Right cardiac atrium (tissue), 5 donors: Measurements from ENCODE around the gene DUSP15. TPM values are rescaled to one million over a fixed set of nuclear protein-coding genes. Genes with fewer than 3 reads are reported as not detected.
A peak's percentile ranks its signal among the peaks of the same experiment; 100 is the strongest.

ENCODE experiments used
- ATAC-seq, 2 donors: fragments of 200-7000 bp; cut with Tn5 transposase; one replicate each; pipeline versions ENCODE4 v1.8.0 to v1.9.1; 2020; ENCODE audit warnings: moderate library complexity in 2 of 2, mild to moderate bottlenecking in 1 of 2
- DNase-seq, 3 donors: peaks; one replicate each; pipeline ENCODE4 v3.0.0-alpha.2; 2020
- H3K27ac ChIP-seq: one replicate; pipeline ENCODE4 v1.5.1; 2013; ENCODE audit warnings: mild to moderate bottlenecking, low read length, control low read depth, moderate library complexity
- H3K27me3 ChIP-seq: one replicate; pipeline ENCODE4 v1.6.1; 2013; ENCODE audit not compliant: control insufficient read depth, insufficient read depth
- H3K4me1 ChIP-seq: one replicate; pipeline ENCODE4 v1.6.1; 2013; ENCODE audit warnings: low read length; ENCODE audit not compliant: control insufficient read depth, insufficient read depth
- H3K4me3 ChIP-seq: one replicate; pipeline ENCODE4 v1.5.1; 2013; ENCODE audit warnings: low read length, control low read depth
- H3K9me3 ChIP-seq: one replicate; pipeline ENCODE4 v1.6.1; 2013; ENCODE audit warnings: low read length; ENCODE audit not compliant: control insufficient read depth
- WGBS: extraction: QIAGEN DNeasy Blood & Tissue Kit; methylation state at CpG from one replicate; pipeline ENCODE4 v1.1.7; 2013; 5-methylcytosine and 5-hydroxymethylcytosine counted together
- intact Hi-C, 4 donors: fragments of 100-400 bp; cut with DNase I; formaldehyde crosslinking; loops; one replicate each; pipeline versions ENCODE4 v1.11.0 to v1.14.0; 2022 to 2023
- polyA plus RNA-seq: library from polyadenylated mRNA; stranded (reverse); fragments of 200-250 nt; gene quantifications from one replicate; pipeline ENCODE4 v1.2.3, GENCODE V29; 2013
- total RNA-seq, 4 donors: library from RNA; stranded (reverse); fragmentation: NEBNext Ultra II Directional; extraction: Animal tissue kit (Norgen Biotek cat#: 25700); gene quantifications; one replicate each; pipeline ENCODE4 v1.2.1, GENCODE V29; 2021
- donor health status: healthy with polysubstance abuse.
- donor health status: DM: no; HTN: yes; CAD: no.
- donor health status: DM: no; HTN: no; CAD: no.
- donor health status: DM: no; HTN: yes; CAD: no; lungs with severe emphysema.
- donor health status: DM: yes; HTN: yes; CAD: no.

DUSP15 gene
- total and polyA plus RNA-seq, 5 donors: 6.6 to 11.0 (median 7.2) TPM

DNA sequence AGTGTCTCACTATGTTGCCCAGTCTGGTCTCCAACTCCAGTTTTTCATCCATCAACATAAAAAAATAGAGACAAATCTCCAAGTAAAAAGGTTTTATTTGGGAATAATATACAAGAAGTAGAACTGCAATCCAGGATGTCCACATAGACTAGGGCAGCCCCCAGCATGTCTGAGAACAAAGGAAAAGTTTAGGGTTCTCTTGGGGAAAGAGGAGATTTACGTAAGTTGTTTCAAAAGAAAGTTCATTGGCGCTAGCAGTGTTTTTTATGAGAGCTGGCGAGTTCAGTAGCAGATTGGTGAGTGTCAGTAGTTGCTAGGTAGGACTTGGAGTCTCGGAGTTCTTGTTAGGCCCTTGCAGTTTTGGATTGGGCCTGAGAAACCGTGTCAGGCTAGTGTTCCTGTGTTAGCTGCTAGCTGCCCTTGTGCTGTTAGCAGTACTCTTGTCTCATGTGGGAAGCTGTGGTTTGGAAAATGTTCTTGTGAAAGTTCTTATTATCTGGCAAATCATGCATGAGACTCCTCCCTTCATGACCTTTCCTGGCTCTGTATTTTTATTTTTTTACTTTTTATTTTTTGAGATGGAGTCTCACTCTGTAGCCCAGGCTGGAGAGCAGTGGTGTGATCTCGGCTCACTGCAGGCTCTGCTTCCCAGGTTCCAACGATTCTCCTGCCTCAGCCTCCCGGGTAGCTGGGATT is 24.8 kb upstream of the DUSP15 start:
- H3K4me3 ChIP-seq: no peak overlapping the region
- 43% methylated on average over 8 of the region's 8 CpGs for WGBS
- no peaks in the 10 kb centered on the region for H3K4me1 ChIP-seq
- intact Hi-C loops: no loop called here
- H3K9me3 ChIP-seq: no peaks in the 10 kb centered on the region
- DNase-seq (peak; percentile 49 to 75 (median 65)), ATAC-seq (peak; percentile 98 to 99)
- H3K27me3 ChIP-seq: no peaks in the 10 kb centered on the region
- H3K27ac ChIP-seq: peak overlapping the region; percentile 62

DNA sequence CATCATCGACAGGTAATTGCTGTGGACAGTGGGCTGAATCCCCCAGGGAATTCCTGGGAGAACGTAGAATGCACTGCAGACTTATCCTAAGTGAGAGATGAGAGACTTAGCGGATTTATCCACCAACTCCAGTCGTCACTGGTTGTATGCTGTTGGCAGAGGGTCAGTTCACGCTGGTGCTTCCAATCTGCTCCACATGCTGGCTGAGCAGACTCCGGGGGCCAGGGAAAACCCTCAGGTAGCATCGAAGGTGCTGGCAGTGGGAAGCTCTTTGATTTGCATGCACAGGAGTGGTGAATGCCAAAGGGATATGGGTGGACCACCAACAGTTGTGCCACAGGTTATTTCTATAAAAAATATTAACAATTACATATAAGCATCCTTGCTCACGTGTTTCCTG is 20.3 kb upstream of the DUSP15 start:
- intact Hi-C loops: no loop called here
- Histone ChIP-seq H3K9me3 (no peaks in the 10 kb centered on the region), H3K4me1 (no peaks in the 10 kb centered on the region), H3K27me3 (no peaks in the 10 kb centered on the region), H3K27ac (no peak overlapping the region), H3K4me3 (no peak overlapping the region)
- DNase-seq: no peak
- no peak for ATAC-seq
- 63% methylated on average over 8 of the region's 8 CpGs for WGBS

DNA sequence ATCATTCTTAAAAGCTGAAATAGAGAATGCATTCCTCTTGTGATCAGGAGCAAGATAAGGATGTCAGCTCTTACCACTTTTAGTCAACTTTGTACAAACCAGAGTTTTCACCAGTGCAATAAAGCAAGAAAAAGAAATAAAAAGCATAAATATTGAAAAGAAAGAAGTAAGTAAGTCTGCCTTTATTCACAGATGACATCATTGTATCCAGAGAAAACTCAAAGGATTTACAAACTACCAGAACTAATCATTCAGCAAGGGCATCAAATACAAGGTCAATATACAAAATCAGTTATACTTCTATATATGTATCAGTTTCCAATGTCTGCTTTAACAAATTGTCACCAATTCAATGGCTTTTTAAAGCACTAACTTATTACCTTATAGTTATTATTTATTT is 13.5 kb upstream of the DUSP15 start:
- no peaks in the 10 kb centered on the region for H3K9me3 ChIP-seq
- H3K4me3 ChIP-seq: no peak overlapping the region
- H3K27ac ChIP-seq: no peak overlapping the region
- DNase-seq (no peak), ATAC-seq (no peak)
- intact Hi-C loops: no loop called here
- H3K27me3 ChIP-seq: no peaks in the 10 kb centered on the region
- H3K4me1 ChIP-seq: no peaks in the 10 kb centered on the region

DNA sequence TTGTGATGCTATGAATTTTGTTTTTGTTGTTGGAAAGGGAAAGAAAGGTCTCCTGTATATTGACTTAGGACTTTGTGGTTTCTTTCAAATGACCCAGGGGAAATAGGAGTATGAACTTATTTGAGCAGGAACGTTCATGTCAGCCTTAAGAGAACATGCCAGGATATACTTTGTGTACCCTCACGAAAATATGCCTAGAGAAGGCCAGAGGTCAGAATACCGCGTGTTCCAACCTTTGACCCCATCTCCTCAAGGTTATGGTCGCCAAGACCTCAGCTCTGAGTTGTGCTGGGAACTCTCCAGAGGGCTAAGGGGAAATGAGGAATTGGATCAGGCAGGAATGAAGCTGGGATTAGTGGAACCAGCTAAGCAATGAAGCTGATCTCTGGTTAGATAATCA is 11.6 kb upstream of the DUSP15 start:
- intact Hi-C loops: no loop called here
- no peak for DNase-seq
- Histone ChIP-seq H3K27me3 (no peaks in the 10 kb centered on the region), H3K4me1 (no peaks in the 10 kb centered on the region), H3K4me3 (no peak overlapping the region), H3K9me3 (no peaks in the 10 kb centered on the region), H3K27ac (no peak overlapping the region)
- 69% methylated on average over 5 of the region's 5 CpGs for WGBS
- ATAC-seq: no peak

DNA sequence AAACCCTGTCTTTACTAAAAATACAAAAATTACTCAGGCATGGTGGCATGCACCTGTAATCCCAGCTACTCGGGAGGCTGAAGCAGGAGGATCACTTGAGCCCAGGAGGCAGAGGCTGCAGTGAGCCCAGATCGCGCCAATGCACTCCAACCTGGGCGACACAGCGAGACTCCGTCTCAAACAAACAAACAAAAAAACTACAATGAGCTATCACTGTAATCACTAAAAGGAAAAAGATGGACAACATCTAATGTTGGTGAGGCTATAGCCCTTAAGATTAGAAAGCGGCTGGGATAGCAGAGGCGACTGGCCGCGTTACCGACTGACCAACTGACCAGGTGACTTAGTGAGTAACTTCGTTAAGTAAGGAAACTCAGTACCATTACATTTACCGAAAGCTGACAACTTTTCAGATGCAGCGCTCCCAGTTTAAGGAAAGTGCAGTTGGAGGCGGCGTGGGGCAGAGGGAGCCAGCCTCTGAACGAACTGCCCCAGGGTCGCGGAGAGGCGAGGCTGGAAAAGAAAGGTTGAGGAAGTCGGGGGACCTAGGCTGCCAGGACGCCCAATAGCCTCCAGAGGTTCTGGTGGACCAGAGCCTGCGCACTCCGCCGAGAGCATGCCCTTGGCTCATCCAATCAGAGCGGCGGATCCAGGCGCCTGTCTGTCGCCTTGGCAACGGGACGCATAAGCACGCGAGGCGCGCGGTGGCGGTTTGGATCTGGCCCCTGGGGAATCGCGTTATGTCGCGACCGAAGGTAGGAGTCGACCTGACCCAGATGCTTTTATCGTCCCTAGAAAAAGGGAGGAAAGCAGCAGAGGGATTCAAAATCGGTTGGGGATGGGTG is 9.0 kb upstream of the DUSP15 start:
- peak overlapping the region; percentile 1 for H3K27ac ChIP-seq

DNA sequence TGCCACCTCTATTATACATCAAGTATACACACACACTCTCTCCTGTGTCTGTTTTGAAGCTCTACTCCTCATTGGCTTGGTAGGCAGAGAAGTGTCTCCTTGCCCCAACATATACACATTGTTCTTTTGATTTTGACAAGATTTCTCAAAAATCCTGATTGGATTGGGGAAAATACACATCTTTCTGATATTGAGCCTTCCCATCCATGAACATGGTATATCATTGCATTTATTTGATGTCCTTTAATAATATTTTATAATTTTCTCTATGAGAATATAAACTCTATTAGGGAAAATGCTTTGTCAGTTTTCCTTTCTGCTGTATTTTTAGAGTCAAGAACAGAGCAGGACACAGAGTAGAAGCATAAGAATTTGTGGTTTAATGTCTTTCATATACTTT is 7.4 kb upstream of the DUSP15 start:
- Histone ChIP-seq H3K27me3 (no peaks in the 10 kb centered on the region), H3K9me3 (no peaks in the 10 kb centered on the region), H3K4me1 (no peaks in the 10 kb centered on the region), H3K4me3 (no peak overlapping the region), H3K27ac (no peak overlapping the region)
- no peak for ATAC-seq
- intact Hi-C loops: no loop called here
- no peak for DNase-seq

More for the DNA sequence above, 9.0 kb upstream of the DUSP15 start:
- peak overlapping the region; percentile 45 for H3K4me3 ChIP-seq
- DNase-seq: peak; percentile 97 to 98 (median 98)
- peak; percentile 100 for ATAC-seq
- no peaks in the 10 kb centered on the region for H3K9me3 ChIP-seq
- 9% methylated on average over 45 of the region's 45 CpGs for WGBS
- no peaks in the 10 kb centered on the region for H3K27me3 ChIP-seq
- H3K4me1 ChIP-seq: no peaks in the 10 kb centered on the region
- intact Hi-C loops: no loop called here

DNA sequence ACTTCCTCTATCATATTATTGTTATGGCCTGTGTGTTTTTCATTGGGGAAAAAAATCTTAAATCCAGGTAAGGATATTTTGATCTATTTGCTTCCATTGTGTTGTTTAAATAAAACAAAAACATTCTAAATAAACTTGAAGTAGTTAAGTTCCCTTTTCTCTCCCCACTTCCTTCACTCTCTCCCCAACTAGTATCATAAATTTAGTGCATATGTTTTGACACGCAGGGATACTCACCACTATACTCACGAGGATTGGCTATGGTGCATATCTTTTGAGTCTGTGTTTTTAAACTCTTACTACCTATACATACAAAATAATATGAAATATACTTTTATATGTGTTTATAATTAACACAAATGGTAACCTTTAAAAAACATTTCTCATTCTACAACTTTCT is 5.3 kb upstream of the DUSP15 start:
- DNase-seq: no peak
- Histone ChIP-seq H3K9me3 (no peaks in the 10 kb centered on the region), H3K4me1 (peaks cover 2% of the 10 kb centered on the region), H3K27ac (no peak overlapping the region), H3K4me3 (no peak overlapping the region), H3K27me3 (no peaks in the 10 kb centered on the region)
- 81% methylated on average over 2 of the region's 2 CpGs for whole genome bisulfite sequencing
- no peak for ATAC-seq
- intact Hi-C loops: no loop called here

DNA sequence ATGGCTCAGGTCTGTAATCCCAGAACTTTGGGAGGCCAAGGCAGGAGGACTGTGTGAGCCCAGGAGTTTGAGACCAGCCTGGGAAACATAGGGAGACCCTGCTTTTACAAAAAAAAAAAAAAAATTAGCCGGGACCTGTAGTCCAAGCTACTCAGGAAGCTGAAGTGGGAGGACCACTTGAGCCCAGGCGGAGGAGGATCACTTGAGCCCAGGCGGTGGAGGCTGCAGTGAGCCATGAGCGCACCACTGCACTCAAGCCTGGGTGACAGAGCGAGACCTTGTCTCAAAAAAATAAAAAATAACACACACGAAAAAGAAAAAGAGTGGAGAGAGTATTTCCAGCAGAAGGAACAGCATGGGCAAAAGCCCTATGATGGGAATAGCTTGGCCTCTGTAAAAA is 2.1 kb upstream of the DUSP15 start:
- no peak overlapping the region for H3K4me3 ChIP-seq
- DNase-seq (no peak), ATAC-seq (no peak)
- whole genome bisulfite sequencing: 84% methylated on average over 6 of the region's 6 CpGs
- no peak overlapping the region for H3K27ac ChIP-seq
- intact Hi-C loops: no loop called here
- H3K9me3 ChIP-seq: no peaks in the 10 kb centered on the region
- no peaks in the 10 kb centered on the region for H3K27me3 ChIP-seq
- H3K4me1 ChIP-seq: peaks cover 2% of the 10 kb centered on the region

DNA sequence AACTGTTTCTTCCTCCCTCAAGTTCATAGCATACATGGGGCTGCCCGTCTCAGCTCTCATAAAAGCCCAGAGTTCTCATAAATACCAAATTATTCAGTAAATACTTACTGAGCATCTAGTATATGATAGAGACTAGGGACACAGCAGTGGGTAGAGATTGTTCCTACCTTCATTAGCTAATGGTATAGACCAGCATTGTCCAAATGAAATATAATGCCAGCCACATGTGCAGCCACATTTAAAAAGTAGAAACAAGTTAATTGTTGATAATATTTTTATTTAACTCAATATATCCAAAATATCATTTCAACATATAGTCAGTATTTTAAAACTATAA is 1.3 kb upstream of the DUSP15 start:
- DNase-seq (no peak), ATAC-seq (no peak)
- Histone ChIP-seq H3K27me3 (no peaks in the 10 kb centered on the region), H3K27ac (no peak overlapping the region), H3K4me1 (peaks cover 2% of the 10 kb centered on the region), H3K4me3 (no peak overlapping the region), H3K9me3 (no peaks in the 10 kb centered on the region)
- intact Hi-C loops: no loop called here
- 96% methylated on average over 1 of the region's 1 CpG for WGBS

DNA sequence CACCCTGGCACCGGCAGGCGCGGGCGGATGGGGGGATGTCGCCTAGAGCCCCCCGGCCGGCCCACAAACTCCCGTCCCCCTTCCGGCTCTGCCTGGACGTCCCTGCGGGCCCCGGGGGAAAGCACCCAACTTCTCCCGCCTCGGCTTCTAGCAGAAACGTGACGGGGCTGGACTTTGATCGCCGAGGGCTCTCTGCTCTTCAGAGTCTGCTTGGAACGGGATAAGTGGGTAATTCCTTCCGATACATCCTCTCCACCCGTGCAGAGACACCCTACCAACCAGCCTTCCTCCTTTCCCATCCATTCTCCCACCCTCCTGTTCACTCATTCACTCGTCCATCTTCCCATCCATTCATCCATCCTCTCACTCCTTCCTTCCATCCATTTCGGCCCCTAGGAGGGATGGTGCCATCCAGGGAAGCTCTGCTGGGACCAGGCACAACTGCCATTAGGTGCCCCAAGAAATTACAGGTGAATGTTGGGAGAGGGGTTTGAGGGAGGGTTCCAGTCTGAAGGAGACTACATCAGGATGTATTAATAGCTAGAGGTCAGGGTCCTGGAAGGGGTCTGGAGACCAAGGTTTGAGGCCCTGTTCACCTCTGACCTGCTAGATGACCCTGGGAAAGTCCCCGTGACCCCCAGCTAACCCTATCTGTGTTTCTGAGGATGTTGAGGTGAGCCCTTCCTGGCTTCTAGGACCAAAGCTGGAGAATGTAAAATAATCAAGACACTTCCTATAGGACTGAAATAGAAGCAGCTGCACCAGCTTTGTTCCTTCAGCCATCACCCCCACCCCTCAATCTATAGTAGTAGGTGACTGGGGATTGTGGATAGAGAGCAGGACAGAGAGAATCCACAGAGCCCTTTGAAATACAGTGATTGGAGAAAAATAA is 645 bp upstream of the DUSP15 start:
- Histone ChIP-seq H3K27me3 (no peaks in the 10 kb centered on the region), H3K4me3 (peak overlapping the region; percentile 60), H3K4me1 (peaks cover 2% of the 10 kb centered on the region), H3K27ac (no peak overlapping the region), H3K9me3 (no peaks in the 10 kb centered on the region)
- ATAC-seq: no peak
- intact Hi-C loops: no loop called here
- WGBS: 8% methylated on average over 24 of the region's 24 CpGs
- peak in 1 of 3 donors; percentile 60 for DNase-seq

DNA sequence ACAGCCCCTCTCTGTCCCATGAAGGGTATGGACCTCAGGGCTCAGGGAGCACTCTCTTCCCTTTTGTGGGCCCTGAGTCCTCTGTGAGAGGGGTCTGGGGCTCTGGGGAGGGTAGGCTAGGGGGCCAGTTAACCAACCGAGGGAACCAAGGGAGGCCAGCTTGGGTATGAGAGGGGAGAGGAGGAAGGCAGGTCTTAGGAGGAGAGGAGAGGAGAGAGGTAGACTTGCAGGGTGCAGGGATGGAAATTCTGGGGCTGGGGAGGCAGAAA is 720 bp downstream of the DUSP15 start:
- WGBS: 9% methylated on average over 1 of the region's 1 CpG
- intact Hi-C loops: no loop called here
- peaks cover 2% of the 10 kb centered on the region for H3K4me1 ChIP-seq
- H3K27ac ChIP-seq: peak overlapping the region; percentile 25
- DNase-seq: no peak
- H3K27me3 ChIP-seq: no peaks in the 10 kb centered on the region
- no peak for ATAC-seq
- peak overlapping the region; percentile 60 for H3K4me3 ChIP-seq
- H3K9me3 ChIP-seq: no peaks in the 10 kb centered on the region
